Hematopoietic multipotent progenitor cell treated with erythropoietin and hydrocortisone succinate and interleukin-3 and kit ligand, for 8 days (in vitro differentiated cells): ENCODE measurements around the gene OXSR1.
A peak's percentile ranks its signal among the peaks of the same experiment; 100 is the strongest.
"Not testable (repeated sequence)": the region's sequence is repeated elsewhere in the genome, so short reads cannot be mapped to it uniquely, and the experiment has no call there.

Source experiments
- DNase-seq: peaks from one replicate; pipeline ENCODE4 v3.0.0-alpha.2; 2015

OXSR1 gene

GRCh38 chr3:38146504-38146903, 18.8 kb upstream of the OXSR1 start:
- no peak for DNase-seq

- DNase-seq, result no peak
Measured at GRCh38 chr3:38147421-38147820, 17.9 kb upstream of the OXSR1 start.

- no peak for DNase-seq
Measured at GRCh38 chr3:38148311-38148882, 16.9 kb upstream of the OXSR1 start.

GRCh38 chr3:38149708-38150107, 15.6 kb upstream of the OXSR1 start:
- peak; percentile 50 for DNase-seq

GRCh38 chr3:38150780-38151528, 14.4 kb upstream of the OXSR1 start:
- DNase-seq, result peak; percentile 40

GRCh38 chr3:38151667-38152265, 13.6 kb upstream of the OXSR1 start:
- peak; percentile 70 for DNase-seq

- no peak for DNase-seq
Measured at GRCh38 chr3:38152609-38153008, 12.7 kb upstream of the OXSR1 start.

- DNase-seq, result no peak
Measured at GRCh38 chr3:38153221-38153620, 12.1 kb upstream of the OXSR1 start.

- no peak for DNase-seq
Measured at GRCh38 chr3:38154033-38154494, 11.3 kb upstream of the OXSR1 start.

- DNase-seq, result no peak
Measured at GRCh38 chr3:38154625-38155255, 10.6 kb upstream of the OXSR1 start.

- DNase-seq, result no peak
Measured at GRCh38 chr3:38155825-38156224, 9.5 kb upstream of the OXSR1 start.

GRCh38 chr3:38157117-38157516, 8.2 kb upstream of the OXSR1 start:
- no peak for DNase-seq

GRCh38 chr3:38157595-38157994, 7.7 kb upstream of the OXSR1 start:
- no peak for DNase-seq

- no peak for DNase-seq
Measured at GRCh38 chr3:38158472-38158871, 6.9 kb upstream of the OXSR1 start.

GRCh38 chr3:38160704-38161103, 4.6 kb upstream of the OXSR1 start:
- DNase-seq, result not testable (repeated sequence)

- peak; percentile 65 for DNase-seq
Measured at GRCh38 chr3:38163117-38163840, 2.1 kb upstream of the OXSR1 start.

GRCh38 chr3:38163841-38164642, 1.3 kb upstream of the OXSR1 start:
- no peak for DNase-seq

GRCh38 chr3:38164643-38164951, 740 bp upstream of the OXSR1 start:
- DNase-seq, result no peak

- no peak for DNase-seq
Measured at GRCh38 chr3:38165722-38166387, 518 bp downstream of the OXSR1 start.

- DNase-seq, result no peak
Measured at GRCh38 chr3:38167591-38167990, 2.3 kb downstream of the OXSR1 start.

- DNase-seq, result no peak
Measured at GRCh38 chr3:38168151-38169026, 3.1 kb downstream of the OXSR1 start.
